A549 (cell line): ENCODE measurements around the gene TNFSF4. TPM values are rescaled to one million over a fixed set of nuclear protein-coding genes. Genes with fewer than 3 reads are reported as not detected.

Source experiments
- ATAC-seq, 2 experiments: fragments of 200-7000 bp in 1 of 2; fragments of >200 bp in 1 of 2; cut with Nextera tagmentation in 1 of 2; cut with Tn5 transposase in 1 of 2; 3 replicates each; pipeline versions ENCODE4 v1.8.0 to v1.9.1; 2018 to 2020; ENCODE audit warnings: mild to moderate bottlenecking in 1 of 2, moderate library complexity in 1 of 2
- CTCF ChIA-PET: fragments of 300-600 bp; sonication (Branson Sonifier 250); formaldehyde crosslinking; extraction: SDS; loops from one replicate; lab custom pipeline; 2021; ENCODE audit warnings: antibody characterized with exemption, inconsistent platforms; lab: Yijun Ruan, JAX
- POLR2A ChIA-PET: fragments of 350-600 bp; formaldehyde crosslinking; extraction: SDS; loops from one replicate; lab custom pipeline; 2021; ENCODE audit warnings: antibody characterized with exemption, inconsistent platforms; lab: Yijun Ruan, JAX
- DNase-seq, 2 experiments: peaks; one replicate each; pipeline versions ENCODE4 v3.0.0 to v3.0.0-alpha.2; 2011 to 2016; ENCODE audit warnings: low read depth in 1 of 2, low spot score in 1 of 2
- FAIRE-seq: peaks from 2 replicates; lab custom pipeline; 2011; peaks lifted over from hg19 to GRCh38; lab: Jason Lieb, UNC
- H3K27ac ChIP-seq, 2 experiments: fragments of >200 bp; sonication (Bioruptor Twin); formaldehyde crosslinking; 3 replicates each; pipeline ENCODE4 v1.5.1; 2016 to 2017
- H3K4me1 ChIP-seq: fragments of >200 bp; sonication (Bioruptor Twin); formaldehyde crosslinking; 3 replicates; pipeline ENCODE4 v1.6.1; 2016
- H3K4me2 ChIP-seq: fragments of >200 bp; sonication (Bioruptor Twin); formaldehyde crosslinking; 3 replicates; pipeline ENCODE4 v1.6.1; 2016
- H3K4me3 ChIP-seq: fragments of >200 bp; sonication (Bioruptor Twin); formaldehyde crosslinking; 3 replicates; pipeline ENCODE4 v1.5.1; 2016
- H3K9me3 ChIP-seq: fragments of >200 bp; sonication (Bioruptor Twin); formaldehyde crosslinking; 3 replicates; pipeline ENCODE4 v1.6.1; 2016
- BHLHE40 ChIP-seq: IDR thresholded peaks from 2 replicates; pipeline ENCODE4 v1.6.1; 2012; ENCODE audit warnings: low read depth, low read length, inconsistent platforms
- CBX2 ChIP-seq: fragments of 200-600 bp; sonication (generic); IDR thresholded peaks from 2 replicates; pipeline ENCODE4 v1.6.1; 2016; ENCODE audit warnings: low read depth, mild to moderate bottlenecking, borderline replicate concordance
- CHD2 ChIP-seq: fragments of 150-350 bp; IDR thresholded peaks from 2 replicates; pipeline ENCODE4 v1.6.1; 2014; ENCODE audit warnings: low read length; ENCODE audit not compliant: partially characterized antibody
- E2F6 ChIP-seq: IDR thresholded peaks from 2 replicates; pipeline ENCODE4 v1.6.1; 2012; ENCODE audit warnings: low read depth, borderline replicate concordance
- FOXS1 ChIP-seq: fragments of 250-450 bp; sonication (Bioruptor Pico); IDR thresholded peaks from 2 replicates; pipeline ENCODE4 v1.5.0; 2020; ENCODE audit warnings: mild to moderate bottlenecking, moderate library complexity
- HOXB5 ChIP-seq: fragments of 250-450 bp; sonication (Bioruptor Pico); IDR thresholded peaks from 2 replicates; pipeline ENCODE4 v1.5.0; 2020; ENCODE audit warnings: mild to moderate bottlenecking, moderate library complexity
- MAFK ChIP-seq: fragments of 450-650 bp; IDR thresholded peaks from 2 replicates; pipeline ENCODE4 v1.6.1; 2014; ENCODE audit not compliant: partially characterized antibody
- NFE2L2 ChIP-seq: fragments of 150-350 bp; conservative IDR thresholded peaks from 2 replicates; pipeline ENCODE4 v1.6.1; 2014; ENCODE audit warnings: low read length
- NR3C1 ChIP-seq: fragments of >200 bp; sonication (Bioruptor Twin); formaldehyde crosslinking; IDR thresholded peaks from 3 replicates; pipeline ENCODE4 v1.6.1; 2017
- RFX5 ChIP-seq: fragments of 450-650 bp; IDR thresholded peaks from 2 replicates; pipeline ENCODE4 v1.7.1; 2014; ENCODE audit warnings: antibody characterized with exemption, mild to moderate bottlenecking, moderate library complexity
- RNF2 ChIP-seq: fragments of 200-600 bp; sonication (generic); IDR thresholded peaks from 2 replicates; pipeline ENCODE4 v1.6.1; 2016; ENCODE audit warnings: low read depth, mild to moderate bottlenecking, antibody characterized with exemption, moderate library complexity, borderline replicate concordance
- SMC3 ChIP-seq: fragments of >200 bp; sonication (Bioruptor Twin); formaldehyde crosslinking; IDR thresholded peaks from 3 replicates; pipeline ENCODE4 v1.6.1; 2018; ENCODE audit warnings: inconsistent platforms
- SREBF2 ChIP-seq: fragments of 450-650 bp; IDR thresholded peaks from 2 replicates; pipeline ENCODE4 v1.6.1; 2014; ENCODE audit warnings: mild to moderate bottlenecking, moderate library complexity
- TFCP2L1 ChIP-seq: fragments of 250-450 bp; sonication (Bioruptor Pico); IDR thresholded peaks from 2 replicates; pipeline ENCODE4 v1.5.0; 2021; ENCODE audit warnings: mild to moderate bottlenecking
- ZSCAN20 ChIP-seq: fragments of 250-450 bp; sonication (Bioruptor Pico); IDR thresholded peaks from 2 replicates; pipeline ENCODE4 v1.8.0; 2022; ENCODE audit warnings: mild to moderate bottlenecking, moderate library complexity
- WGBS: methylation state at CpG from one replicate; pipeline ENCODE4 v1.1.6; 2017; ENCODE audit errors: missing lambda C conversion rate; 5-methylcytosine and 5-hydroxymethylcytosine counted together
- polyA plus RNA-seq, 4 experiments: library from polyadenylated mRNA; depleted of rRNA in 3 of 4; stranded (reverse); fragments of >200 nt; fragmentation: RNase III in 1 of 4; extraction: RNeasy Plus Mini Kit Qiagen cat#74134 plus additional on column Dnase treatment in 1 of 4; gene quantifications; 2 replicates in 3 of 4; 3 replicates in 1 of 4; pipeline ENCODE4 v1.2.3, GENCODE V29; 2011 to 2017
- TF ChIP-seq, protein P1 (sequence below): fragments of >200 bp; sonication (Bioruptor Twin); formaldehyde crosslinking; IDR thresholded peaks from 3 replicates; pipeline ENCODE4 v1.5.1; 2016
- TF ChIP-seq, protein P2 (sequence below): fragments of 200-600 bp; sonication (generic); IDR thresholded peaks from 2 replicates; pipeline ENCODE4 v1.6.1; 2016; ENCODE audit warnings: antibody characterized with exemption, mild to moderate bottlenecking, moderate library complexity
- TF ChIP-seq, protein P3 (sequence below): fragments of 250-450 bp; sonication (Bioruptor Pico); IDR thresholded peaks from 2 replicates; pipeline ENCODE4 v1.5.0; 2021; ENCODE audit warnings: mild to moderate bottlenecking, moderate library complexity, borderline replicate concordance

The TNFSF4 gene
- polyA plus RNA-seq, 2 of the 4 experiments (the other 2 are of a cell fraction) = 0.06 to 0.27 TPM

DNA sequence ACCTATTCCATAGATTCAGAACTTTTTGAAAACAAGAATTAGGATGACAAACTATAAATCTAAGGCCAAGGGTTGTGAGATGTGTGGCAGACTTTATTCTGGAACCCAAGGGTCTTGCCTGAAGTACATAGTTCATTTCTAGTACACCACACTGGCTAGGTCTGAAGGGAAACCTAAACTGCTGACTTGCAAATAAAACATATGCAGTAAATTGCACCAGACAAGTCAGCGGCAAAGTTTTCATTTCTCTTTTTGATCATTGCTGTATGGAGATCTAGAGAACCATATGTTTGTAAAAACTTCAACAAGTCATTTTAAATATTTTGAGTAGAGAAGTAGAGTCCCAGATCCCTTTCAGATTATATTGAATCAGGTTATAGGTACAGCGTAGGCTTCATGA, 43.9 kb downstream of the TNFSF4 start:
- ChIA-PET CTCF (no interaction called here), POLR2A (no interaction called here)
- Histone ChIP-seq H3K4me1 (no peaks in the 10 kb centered on the region), H3K4me2 (no peak overlapping the region), H3K27ac (no peak overlapping the region), H3K4me3 (no peak overlapping the region), H3K9me3 (no peaks in the 10 kb centered on the region; the same call in 2 of the 3 replicates)
- FAIRE-seq = no peak
- no peak for TF ChIP-seq CHD2
- TF ChIP-seq MAFK = peak; percentile 90
- no peak for TF ChIP-seq ZSCAN20 (CRISPR knock-in tag)
- ATAC-seq = no peak
- no peak for DNase-seq
- WGBS = 94% methylated on average over 2 of the region's 2 CpGs

- no peak overlapping the region for H3K27ac ChIP-seq
- no peak overlapping the region for H3K4me3 ChIP-seq
- FAIRE-seq = no peak
- 90% methylated on average over 1 of the region's 1 CpG for WGBS
- no peak for DNase-seq
- no peaks in the 10 kb centered on the region for H3K4me1 ChIP-seq
- ATAC-seq = no peak
- TF ChIP-seq ZSCAN20 (CRISPR knock-in tag) (no peak), SMC3 (no peak), RNF2 (no peak), CBX2 (no peak), NR3C1 (no peak), E2F6 (no peak), SREBF2 (no peak), TFCP2L1 (CRISPR knock-in tag) (no peak), RFX5 (no peak), FOXS1 (no peak), HOXB5 (CRISPR knock-in tag) (no peak), NFE2L2 (no peak), BHLHE40 (no peak)
- TF ChIP-seq, protein P1, sequence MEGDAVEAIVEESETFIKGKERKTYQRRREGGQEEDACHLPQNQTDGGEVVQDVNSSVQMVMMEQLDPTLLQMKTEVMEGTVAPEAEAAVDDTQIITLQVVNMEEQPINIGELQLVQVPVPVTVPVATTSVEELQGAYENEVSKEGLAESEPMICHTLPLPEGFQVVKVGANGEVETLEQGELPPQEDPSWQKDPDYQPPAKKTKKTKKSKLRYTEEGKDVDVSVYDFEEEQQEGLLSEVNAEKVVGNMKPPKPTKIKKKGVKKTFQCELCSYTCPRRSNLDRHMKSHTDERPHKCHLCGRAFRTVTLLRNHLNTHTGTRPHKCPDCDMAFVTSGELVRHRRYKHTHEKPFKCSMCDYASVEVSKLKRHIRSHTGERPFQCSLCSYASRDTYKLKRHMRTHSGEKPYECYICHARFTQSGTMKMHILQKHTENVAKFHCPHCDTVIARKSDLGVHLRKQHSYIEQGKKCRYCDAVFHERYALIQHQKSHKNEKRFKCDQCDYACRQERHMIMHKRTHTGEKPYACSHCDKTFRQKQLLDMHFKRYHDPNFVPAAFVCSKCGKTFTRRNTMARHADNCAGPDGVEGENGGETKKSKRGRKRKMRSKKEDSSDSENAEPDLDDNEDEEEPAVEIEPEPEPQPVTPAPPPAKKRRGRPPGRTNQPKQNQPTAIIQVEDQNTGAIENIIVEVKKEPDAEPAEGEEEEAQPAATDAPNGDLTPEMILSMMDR = no peak
- TF ChIP-seq, protein P2, sequence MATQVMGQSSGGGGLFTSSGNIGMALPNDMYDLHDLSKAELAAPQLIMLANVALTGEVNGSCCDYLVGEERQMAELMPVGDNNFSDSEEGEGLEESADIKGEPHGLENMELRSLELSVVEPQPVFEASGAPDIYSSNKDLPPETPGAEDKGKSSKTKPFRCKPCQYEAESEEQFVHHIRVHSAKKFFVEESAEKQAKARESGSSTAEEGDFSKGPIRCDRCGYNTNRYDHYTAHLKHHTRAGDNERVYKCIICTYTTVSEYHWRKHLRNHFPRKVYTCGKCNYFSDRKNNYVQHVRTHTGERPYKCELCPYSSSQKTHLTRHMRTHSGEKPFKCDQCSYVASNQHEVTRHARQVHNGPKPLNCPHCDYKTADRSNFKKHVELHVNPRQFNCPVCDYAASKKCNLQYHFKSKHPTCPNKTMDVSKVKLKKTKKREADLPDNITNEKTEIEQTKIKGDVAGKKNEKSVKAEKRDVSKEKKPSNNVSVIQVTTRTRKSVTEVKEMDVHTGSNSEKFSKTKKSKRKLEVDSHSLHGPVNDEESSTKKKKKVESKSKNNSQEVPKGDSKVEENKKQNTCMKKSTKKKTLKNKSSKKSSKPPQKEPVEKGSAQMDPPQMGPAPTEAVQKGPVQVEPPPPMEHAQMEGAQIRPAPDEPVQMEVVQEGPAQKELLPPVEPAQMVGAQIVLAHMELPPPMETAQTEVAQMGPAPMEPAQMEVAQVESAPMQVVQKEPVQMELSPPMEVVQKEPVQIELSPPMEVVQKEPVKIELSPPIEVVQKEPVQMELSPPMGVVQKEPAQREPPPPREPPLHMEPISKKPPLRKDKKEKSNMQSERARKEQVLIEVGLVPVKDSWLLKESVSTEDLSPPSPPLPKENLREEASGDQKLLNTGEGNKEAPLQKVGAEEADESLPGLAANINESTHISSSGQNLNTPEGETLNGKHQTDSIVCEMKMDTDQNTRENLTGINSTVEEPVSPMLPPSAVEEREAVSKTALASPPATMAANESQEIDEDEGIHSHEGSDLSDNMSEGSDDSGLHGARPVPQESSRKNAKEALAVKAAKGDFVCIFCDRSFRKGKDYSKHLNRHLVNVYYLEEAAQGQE = no peak
- TF ChIP-seq, protein P3, sequence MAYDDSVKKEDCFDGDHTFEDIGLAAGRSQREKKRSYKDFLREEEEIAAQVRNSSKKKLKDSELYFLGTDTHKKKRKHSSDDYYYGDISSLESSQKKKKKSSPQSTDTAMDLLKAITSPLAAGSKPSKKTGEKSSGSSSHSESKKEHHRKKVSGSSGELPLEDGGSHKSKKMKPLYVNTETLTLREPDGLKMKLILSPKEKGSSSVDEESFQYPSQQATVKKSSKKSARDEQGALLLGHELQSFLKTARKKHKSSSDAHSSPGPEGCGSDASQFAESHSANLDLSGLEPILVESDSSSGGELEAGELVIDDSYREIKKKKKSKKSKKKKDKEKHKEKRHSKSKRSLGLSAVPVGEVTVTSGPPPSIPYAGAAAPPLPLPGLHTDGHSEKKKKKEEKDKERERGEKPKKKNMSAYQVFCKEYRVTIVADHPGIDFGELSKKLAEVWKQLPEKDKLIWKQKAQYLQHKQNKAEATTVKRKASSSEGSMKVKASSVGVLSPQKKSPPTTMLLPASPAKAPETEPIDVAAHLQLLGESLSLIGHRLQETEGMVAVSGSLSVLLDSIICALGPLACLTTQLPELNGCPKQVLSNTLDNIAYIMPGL (CRISPR knock-in tag) = no peak
- CTCF ChIA-PET = interaction anchor here (1.6 kb wide), 1 partner anchor 418 kb away, joined by 5 read pairs; no protein-coding TSS in a partner anchor
- no peak overlapping the region for H3K4me2 ChIP-seq
- POLR2A ChIA-PET = no interaction called here
- no peaks in the 10 kb centered on the region for H3K9me3 ChIP-seq
These were observed 44.5 kb downstream of the TNFSF4 start for GRCh38 chr1:173162601-173163000.
